OCI-LY1 (cell line): ENCODE data around the gene SLCO6A1.

Experiments used
- H2AFZ ChIP-seq: fragments of 200-600 bp; sonication (generic), shearing (Covaris generic); 2 replicates; pipeline ENCODE4 v1.6.0; 2014; ENCODE audit warnings: antibody characterized with exemption, mild to moderate bottlenecking, low read length
- H3F3A ChIP-seq: fragments of 200-600 bp; sonication (generic), shearing (Covaris generic); 2 replicates; pipeline ENCODE4 v1.6.0; 2014; ENCODE audit warnings: mild to moderate bottlenecking, antibody characterized with exemption, low read length, moderate library complexity; ENCODE audit not compliant: insufficient read depth
- H3K27ac ChIP-seq: fragments of 200-600 bp; sonication (generic); 2 replicates; pipeline ENCODE4 v1.5.1; 2014; ENCODE audit warnings: low read length, mixed run types, mild to moderate bottlenecking, low read depth; ENCODE audit not compliant: poor library complexity, severe bottlenecking
- H3K27me3 ChIP-seq: fragments of 200-600 bp; sonication (generic); 2 replicates; pipeline ENCODE4 v1.6.0; 2014; ENCODE audit warnings: antibody characterized with exemption, mild to moderate bottlenecking, low read length, moderate library complexity; ENCODE audit not compliant: insufficient read depth
- H3K36me3 ChIP-seq: fragments of 200-600 bp; sonication (generic); 2 replicates; pipeline ENCODE4 v1.6.1; 2014; ENCODE audit warnings: mild to moderate bottlenecking, antibody characterized with exemption, low read length, moderate library complexity, mixed read lengths; ENCODE audit not compliant: insufficient read depth
- H3K4me1 ChIP-seq: fragments of 200-600 bp; sonication (generic); 2 replicates; pipeline ENCODE4 v1.5.1; 2014; ENCODE audit warnings: mild to moderate bottlenecking, low read length, moderate library complexity; ENCODE audit not compliant: insufficient read depth, severe bottlenecking
- H3K4me2 ChIP-seq: fragments of 200-600 bp; sonication (generic), shearing (Covaris generic); 2 replicates; pipeline ENCODE4 v1.6.1; 2014; ENCODE audit warnings: low read length
- H3K4me3 ChIP-seq: fragments of 200-600 bp; sonication (generic); 2 replicates; pipeline ENCODE4 v1.5.1; 2014; ENCODE audit warnings: low read length, low read depth, mild to moderate bottlenecking, mixed read lengths; ENCODE audit not compliant: poor library complexity, severe bottlenecking
- H3K79me2 ChIP-seq: fragments of 200-600 bp; shearing (Covaris generic); 2 replicates; pipeline ENCODE4 v1.6.1; 2016; ENCODE audit warnings: mixed run types, low read length, mixed read lengths; ENCODE audit not compliant: insufficient read depth
- H3K9ac ChIP-seq: fragments of 200-600 bp; sonication (generic), shearing (Covaris generic); 2 replicates; pipeline ENCODE4 v1.6.1; 2014; ENCODE audit warnings: mild to moderate bottlenecking, low read length, mixed read lengths
- H3K9me2 ChIP-seq: fragments of 200-600 bp; sonication (generic), shearing (Covaris generic); 2 replicates; pipeline ENCODE4 v1.6.1; 2014; ENCODE audit warnings: low read depth, mild to moderate bottlenecking, low read length, mixed read lengths
- H3K9me3 ChIP-seq: fragments of 200-600 bp; shearing (Covaris generic); 2 replicates; pipeline ENCODE4 v1.6.1; 2014; ENCODE audit warnings: low read length, mixed read lengths
- H4K20me1 ChIP-seq: fragments of 200-600 bp; sonication (generic), shearing (Covaris generic); 2 replicates; pipeline ENCODE4 v1.6.0; 2016; ENCODE audit warnings: mild to moderate bottlenecking, low read length; ENCODE audit not compliant: insufficient read depth
- CTCF ChIP-seq: fragments of 200-600 bp; sonication (generic), shearing (Covaris generic); IDR thresholded peaks from 2 replicates; pipeline ENCODE4 v1.5.1; 2017; ENCODE audit warnings: mild to moderate bottlenecking, antibody characterized with exemption, low read length, moderate library complexity, mixed read lengths
- EZH2 ChIP-seq: fragments of 200-600 bp; sonication (generic), shearing (Covaris generic); IDR thresholded peaks from 2 replicates; pipeline ENCODE4 v1.8.0; 2017; ENCODE audit warnings: borderline replicate concordance, mixed run types, mild to moderate bottlenecking, antibody characterized with exemption, low read length, moderate library complexity, mixed read lengths

The SLCO6A1 gene

DNA sequence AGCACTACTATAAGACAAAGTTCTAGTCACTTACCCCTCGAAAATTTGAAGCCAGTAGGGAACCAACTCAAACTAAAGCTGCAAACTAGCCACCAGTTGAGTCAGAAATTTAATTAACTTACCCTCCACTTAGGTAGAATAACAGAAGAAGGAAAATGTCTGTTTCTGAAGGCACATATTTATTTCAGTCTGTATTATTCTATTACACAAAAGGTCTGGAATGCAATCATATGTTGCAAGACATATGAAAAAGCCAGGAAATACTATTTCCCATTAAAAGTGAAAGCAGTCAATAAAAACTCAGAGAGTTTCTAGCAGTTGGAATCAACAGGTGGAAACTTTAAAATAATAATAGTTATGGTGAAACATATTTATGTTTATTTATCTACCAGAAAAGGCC, 123.5 kb downstream of the SLCO6A1 start:
- no peaks in the 10 kb centered on the region for H3K36me3 ChIP-seq
- H3F3A ChIP-seq: no peaks in the 10 kb centered on the region
- TF ChIP-seq CTCF: no peak
- no peak for TF ChIP-seq EZH2
- no peak overlapping the region for H2AFZ ChIP-seq
- no peaks in the 10 kb centered on the region for H3K4me1 ChIP-seq
- no peak overlapping the region for H3K27ac ChIP-seq
- no peak overlapping the region for H3K4me3 ChIP-seq
- no peaks in the 10 kb centered on the region for H3K9me3 ChIP-seq
- no peaks in the 10 kb centered on the region for H3K27me3 ChIP-seq
- no peaks in the 10 kb centered on the region for H4K20me1 ChIP-seq
- no peaks in the 10 kb centered on the region for H3K9me2 ChIP-seq
- no peak overlapping the region for H3K9ac ChIP-seq
- no peaks in the 10 kb centered on the region for H3K79me2 ChIP-seq
- H3K4me2 ChIP-seq: no peak overlapping the region

DNA sequence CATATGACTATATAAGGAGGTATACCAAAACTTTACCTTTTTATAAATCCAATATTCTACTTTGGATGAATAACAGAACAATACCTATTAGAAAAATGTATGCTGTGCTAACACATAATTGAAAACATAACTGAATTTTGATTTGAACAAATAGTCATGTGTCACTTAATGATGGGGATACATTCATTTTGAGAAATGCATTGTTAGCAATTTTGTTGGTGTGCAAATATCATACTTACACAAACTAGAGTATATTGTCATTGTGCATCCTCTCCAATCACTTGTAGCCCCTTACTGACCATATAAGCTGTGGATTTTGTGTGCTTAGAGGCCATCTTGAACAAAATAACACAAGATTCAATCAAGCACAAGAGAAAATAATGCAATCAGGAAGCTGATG, 130.4 kb downstream of the SLCO6A1 start:
- no peaks in the 10 kb centered on the region for H3K79me2 ChIP-seq
- no peak overlapping the region for H3K9ac ChIP-seq
- no peaks in the 10 kb centered on the region for H3K9me2 ChIP-seq
- H3K4me2 ChIP-seq: no peak overlapping the region
- no peak overlapping the region for H2AFZ ChIP-seq
- no peaks in the 10 kb centered on the region for H4K20me1 ChIP-seq
- H3K4me1 ChIP-seq: no peaks in the 10 kb centered on the region
- no peak overlapping the region for H3K27ac ChIP-seq
- H3K36me3 ChIP-seq: no peaks in the 10 kb centered on the region
- TF ChIP-seq CTCF (no peak), EZH2 (no peak)
- no peaks in the 10 kb centered on the region for H3K9me3 ChIP-seq
- no peak overlapping the region for H3K4me3 ChIP-seq
- no peaks in the 10 kb centered on the region for H3F3A ChIP-seq
- H3K27me3 ChIP-seq: no peaks in the 10 kb centered on the region

GRCh38 chr5:102341681-102342288, 157.0 kb downstream of the SLCO6A1 start:
- no peak overlapping the region for H3K27ac ChIP-seq
- no peaks in the 10 kb centered on the region for H3K4me1 ChIP-seq
- no peaks in the 10 kb centered on the region for H3K36me3 ChIP-seq
- no peaks in the 10 kb centered on the region for H4K20me1 ChIP-seq
- no peaks in the 10 kb centered on the region for H3K9me2 ChIP-seq
- no peaks in the 10 kb centered on the region for H3K9me3 ChIP-seq
- H3K27me3 ChIP-seq: no peaks in the 10 kb centered on the region
- no peaks in the 10 kb centered on the region for H3F3A ChIP-seq
- TF ChIP-seq EZH2: no peak
- no peak for TF ChIP-seq CTCF
- no peak overlapping the region for H3K9ac ChIP-seq
- H2AFZ ChIP-seq: no peak overlapping the region
- no peak overlapping the region for H3K4me3 ChIP-seq
- H3K4me2 ChIP-seq: no peak overlapping the region
- H3K79me2 ChIP-seq: no peaks in the 10 kb centered on the region
